ENCODE results near the gene TRIM50. TPM values are rescaled to one million over a fixed set of nuclear protein-coding genes. Genes with fewer than 3 reads are reported as not detected.
"Not testable (repeated sequence)": the region's sequence is repeated elsewhere in the genome, so short reads cannot be mapped to it uniquely, and the experiment has no call there.

Gene TRIM50
- total and polyA plus RNA-seq, 2 of the 13 experiments (the other 11 are each of a cell fraction or from before 2014, with no cell fraction given): 4.2 to 24.5 TPM

GRCh38 chr7:73364006-73364728 lies 36.3 kb upstream of the TRIM50 start (continued):
- no peak for TF ChIP-seq ZBTB3 (CRISPR knock-in tag; IDR thresholded peaks at IDR 0.05; ENCODE audit: borderline replicate concordance, low read depth)

GRCh38 chr7:73363225-73364005 lies 35.5 kb upstream of the TRIM50 start:
- Histone ChIP-seq H3K9ac (ENCODE audit: insufficient read depth, low read depth, low read length) (peak overlapping the region; percentile 23; the same call in 1 of the 2 replicates), H3K9me3 (ENCODE audit: low read length) (no peaks in the 10 kb centered on the region), H3K27me3 (ENCODE audit: control insufficient read depth in 1 of 2, insufficient read depth in 2 of 2, low read length in 2 of 2) (peaks cover 13 to 45% of the 10 kb centered on the region in 2 experiments), H3K79me2 (ENCODE audit: insufficient read depth, low read length) (no peaks in the 10 kb centered on the region), H3K4me2 (ENCODE audit: low read depth, low read length) (peak overlapping the region; percentile 78), H2AFZ (ENCODE audit: low read length) (no peak overlapping the region), H3K27ac (ENCODE audit: extremely low read length, insufficient read depth, low read length) (no peak overlapping the region), H4K20me1 (ENCODE audit: insufficient read depth, low read length) (no peaks in the 10 kb centered on the region), H3K36me3 (replicated peaks in 1 of 2; ENCODE audit: control insufficient read depth in 1 of 2, insufficient read depth in 2 of 2, low read length in 2 of 2) (no peaks in the 10 kb centered on the region), H3K4me1 (ENCODE audit: insufficient read depth, low read length) (peaks cover 60% of the 10 kb centered on the region), H3K4me3 (replicated peaks in 1 of 3; ENCODE audit: insufficient read depth in 1 of 3, low read depth in 2 of 3, low read length in 3 of 3) (peak overlapping the region; percentile 28 to 62 (median 29); a peak in 4 of 6 replicates)
- ChIA-PET POLR2A (no interaction called here), CTCF (ENCODE audit: low intra/inter-chr PET ratio, low total read pairs) (no interaction called here)
- no peak for FAIRE-seq
- no TSS peak for BruUV-seq (replicated peaks)
- TF ChIP-seq ELF4 (CRISPR knock-in tag; IDR thresholded peaks at IDR 0.05; ENCODE audit: borderline replicate concordance): no peak
- peak; percentile 41 for TF ChIP-seq CTCF (CRISPR knock-in tag; IDR thresholded peaks at IDR 0.05)
- 57% methylated on average over 17 of the region's 28 CpGs for WGBS (ENCODE audit: low lambda C conversion rate)
- intact Hi-C loops (cut with micrococcal nuclease; ENCODE audit: unreplicated experiment) (no loop called here), in situ Hi-C loops (cut with HindIII; ENCODE audit: extremely low pct_ligation_motif_present, low pct_unique_long_range_greater_than_20kb) (no loop called here)
- DNase-seq (ENCODE audit: low spot score): no peak
- peak; percentile 78 for ATAC-seq

GRCh38 chr7:73360590-73360989 lies 32.7 kb upstream of the TRIM50 start:
- H3K9ac ChIP-seq (ENCODE audit: insufficient read depth, low read depth, low read length); DNase-seq (ENCODE audit: low spot score); H3K9me3 ChIP-seq (ENCODE audit: low read length); intact Hi-C loops (cut with micrococcal nuclease; ENCODE audit: unreplicated experiment); CTCF ChIA-PET (ENCODE audit: low intra/inter-chr PET ratio, low total read pairs); H2AFZ ChIP-seq (ENCODE audit: low read length); H3K4me2 ChIP-seq (ENCODE audit: low read depth, low read length); ATAC-seq; H3K79me2 ChIP-seq (ENCODE audit: insufficient read depth, low read length); H4K20me1 ChIP-seq (ENCODE audit: insufficient read depth, low read length); H3K36me3 ChIP-seq (replicated peaks in 1 of 2; ENCODE audit: control insufficient read depth in 1 of 2, insufficient read depth in 2 of 2, low read length in 2 of 2); in situ Hi-C loops (cut with HindIII; ENCODE audit: extremely low pct_ligation_motif_present, low pct_unique_long_range_greater_than_20kb); FAIRE-seq; BruUV-seq (replicated peaks); H3K27ac ChIP-seq (ENCODE audit: extremely low read length, insufficient read depth, low read length); POLR2A ChIA-PET; H3K4me3 ChIP-seq (replicated peaks in 1 of 3; ENCODE audit: insufficient read depth in 1 of 3, low read depth in 2 of 3, low read length in 3 of 3): not testable (repeated sequence)
- Histone ChIP-seq H3K27me3 (ENCODE audit: control insufficient read depth in 1 of 2, insufficient read depth in 2 of 2, low read length in 2 of 2) (peaks cover 8 to 35% of the 10 kb centered on the region in 2 experiments; a peak in 4 of 5 replicates), H3K4me1 (ENCODE audit: insufficient read depth, low read length) (peaks cover 66% of the 10 kb centered on the region)
- WGBS (ENCODE audit: low lambda C conversion rate): 77% methylated on average over 1 of the region's 1 CpG
